ENCODE measurements around the gene SWSAP1.
"Not testable (repeated sequence)": the region's sequence is repeated elsewhere in the genome, so short reads cannot be mapped to it uniquely, and the experiment has no call there.

SWSAP1 gene

DNA sequence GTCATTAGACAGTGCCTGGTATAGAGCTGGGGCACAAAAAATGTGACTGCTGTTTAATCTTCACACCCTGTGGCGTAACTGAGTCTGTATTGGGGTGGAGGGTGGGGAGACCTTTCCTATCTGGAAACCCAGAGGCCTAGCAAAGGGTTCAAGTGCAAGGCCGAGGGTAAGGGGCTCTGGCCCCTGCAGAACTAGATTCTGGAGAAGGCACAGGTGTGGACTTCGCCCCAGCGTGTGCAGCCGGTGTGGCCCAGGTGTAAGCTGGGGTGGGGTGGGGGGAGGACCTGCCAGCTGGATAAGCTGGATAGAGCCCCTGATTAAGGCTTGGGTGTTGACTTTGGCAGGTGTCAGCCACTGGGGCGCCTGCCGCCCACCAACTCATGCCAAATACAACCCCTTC lies 36.3 kb upstream of the SWSAP1 start:
- H3K36me3 ChIP-seq (ENCODE audit: control insufficient read depth, insufficient read depth, low read length): no peaks in the 10 kb centered on the region
- H3K79me2 ChIP-seq: peaks cover 4% of the 10 kb centered on the region
- H3K4me2 ChIP-seq (ENCODE audit: low read length): no peak overlapping the region
- no peak overlapping the region for H3K9ac ChIP-seq
- H3K27me3 ChIP-seq (ENCODE audit: control insufficient read depth, insufficient read depth, low read length): no peaks in the 10 kb centered on the region
- no peak overlapping the region for H3K27ac ChIP-seq
- H3K9me3 ChIP-seq (ENCODE audit: control insufficient read depth, low read length): no peaks in the 10 kb centered on the region
- TF ChIP-seq, protein P1, sequence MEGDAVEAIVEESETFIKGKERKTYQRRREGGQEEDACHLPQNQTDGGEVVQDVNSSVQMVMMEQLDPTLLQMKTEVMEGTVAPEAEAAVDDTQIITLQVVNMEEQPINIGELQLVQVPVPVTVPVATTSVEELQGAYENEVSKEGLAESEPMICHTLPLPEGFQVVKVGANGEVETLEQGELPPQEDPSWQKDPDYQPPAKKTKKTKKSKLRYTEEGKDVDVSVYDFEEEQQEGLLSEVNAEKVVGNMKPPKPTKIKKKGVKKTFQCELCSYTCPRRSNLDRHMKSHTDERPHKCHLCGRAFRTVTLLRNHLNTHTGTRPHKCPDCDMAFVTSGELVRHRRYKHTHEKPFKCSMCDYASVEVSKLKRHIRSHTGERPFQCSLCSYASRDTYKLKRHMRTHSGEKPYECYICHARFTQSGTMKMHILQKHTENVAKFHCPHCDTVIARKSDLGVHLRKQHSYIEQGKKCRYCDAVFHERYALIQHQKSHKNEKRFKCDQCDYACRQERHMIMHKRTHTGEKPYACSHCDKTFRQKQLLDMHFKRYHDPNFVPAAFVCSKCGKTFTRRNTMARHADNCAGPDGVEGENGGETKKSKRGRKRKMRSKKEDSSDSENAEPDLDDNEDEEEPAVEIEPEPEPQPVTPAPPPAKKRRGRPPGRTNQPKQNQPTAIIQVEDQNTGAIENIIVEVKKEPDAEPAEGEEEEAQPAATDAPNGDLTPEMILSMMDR (IDR thresholded peaks at IDR 0.05): no peak
- no peak overlapping the region for H2AFZ ChIP-seq
- peaks cover 9% of the 10 kb centered on the region for H3K4me1 ChIP-seq
- no peak overlapping the region for H3K4me3 ChIP-seq (ENCODE audit: low read depth, low read length)

DNA sequence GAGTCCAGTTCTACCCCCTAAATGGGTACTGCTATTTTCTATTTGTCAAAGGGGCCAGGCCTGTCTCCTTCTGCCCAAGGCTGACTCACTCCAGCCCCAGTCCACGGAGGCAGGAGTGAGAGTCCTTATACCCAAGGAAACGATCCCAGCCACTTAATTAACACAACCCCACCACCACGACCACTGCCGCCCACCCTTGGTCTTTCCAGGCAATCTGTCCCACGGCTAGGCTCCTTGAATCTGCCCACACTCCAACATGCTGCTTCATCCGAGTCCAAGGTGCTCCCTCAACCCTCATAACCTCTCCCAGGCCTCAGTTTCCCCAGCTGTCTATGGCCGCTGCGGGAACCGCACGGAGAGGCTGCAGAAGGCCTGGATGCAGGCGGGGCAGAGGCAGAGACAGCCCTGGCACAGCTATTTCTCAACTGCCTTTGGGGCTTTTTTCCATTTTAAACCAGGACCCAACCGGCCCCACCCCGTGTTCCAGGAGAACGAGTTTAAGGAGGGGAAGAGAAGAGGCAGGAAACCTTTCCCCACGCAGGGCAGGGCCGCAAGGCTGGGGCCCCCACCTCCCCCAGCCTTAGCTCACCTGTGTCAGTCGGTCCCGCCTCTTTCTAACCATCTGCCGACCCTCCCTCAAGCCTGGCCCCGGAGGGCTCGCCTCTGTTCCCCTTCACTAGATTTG lies 35.8 kb upstream of the SWSAP1 start:
- peak overlapping the region; percentile 94 for H2AFZ ChIP-seq
- peaks cover 9% of the 10 kb centered on the region for H3K4me1 ChIP-seq
- H3K4me2 ChIP-seq (ENCODE audit: low read length): peak overlapping the region; percentile 94
- H3K36me3 ChIP-seq (ENCODE audit: control insufficient read depth, insufficient read depth, low read length): no peaks in the 10 kb centered on the region
- TF ChIP-seq, protein P1 (IDR thresholded peaks at IDR 0.05): no peak
- no peaks in the 10 kb centered on the region for H3K27me3 ChIP-seq (ENCODE audit: control insufficient read depth, insufficient read depth, low read length)
- no peak overlapping the region for H3K9ac ChIP-seq
- H3K9me3 ChIP-seq (ENCODE audit: control insufficient read depth, low read length): no peaks in the 10 kb centered on the region
- peak overlapping the region; percentile 66 for H3K4me3 ChIP-seq (ENCODE audit: low read depth, low read length)
- peak overlapping the region; percentile 74 for H3K27ac ChIP-seq
- H3K79me2 ChIP-seq: peaks cover 4% of the 10 kb centered on the region

DNA sequence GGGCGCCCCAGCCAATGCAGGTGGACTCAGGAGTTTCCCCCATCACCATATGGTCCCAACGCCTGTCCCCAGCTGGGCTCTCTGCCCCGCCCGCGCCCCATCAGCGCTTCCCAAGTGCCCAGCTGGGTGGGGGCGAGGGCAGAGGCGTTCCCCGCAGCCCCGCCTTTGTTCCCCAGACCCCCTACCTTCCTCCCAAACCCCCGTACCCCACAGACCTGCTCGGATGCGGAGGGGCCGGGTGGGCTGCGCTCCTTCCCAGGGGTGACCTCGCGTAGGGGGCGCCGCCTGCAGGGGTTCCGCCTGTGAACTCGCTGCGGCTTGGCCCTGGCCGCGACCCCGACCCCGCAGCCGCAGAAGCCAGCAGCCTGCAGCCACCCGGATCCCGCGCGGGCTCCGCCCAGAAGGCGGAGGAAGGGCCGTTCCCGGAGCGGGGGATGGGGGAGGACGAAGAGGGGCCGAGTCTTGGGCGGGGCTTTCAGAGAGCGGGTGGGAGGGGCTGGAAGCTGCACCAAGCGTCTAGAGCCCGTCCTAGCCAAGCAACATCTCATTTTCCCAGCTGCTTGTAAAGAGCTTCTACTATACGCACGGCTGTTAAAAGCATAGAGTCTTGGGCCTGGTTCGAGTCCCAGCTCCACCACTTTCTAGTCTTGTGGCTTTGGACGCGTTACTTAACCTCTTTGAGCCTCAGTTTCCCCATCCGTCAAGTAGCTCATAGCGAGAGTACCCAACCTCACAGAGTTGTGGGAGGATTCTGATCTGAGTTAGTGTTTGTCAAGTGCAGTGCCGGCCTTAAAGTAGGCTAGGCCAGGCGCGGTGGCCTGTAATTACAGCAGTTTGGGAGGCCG lies 35.0 kb upstream of the SWSAP1 start, which contains the start of gene RAB3D:
RAB3D (minus strand) TSS at position 404 of the 845 bp plus-strand sequence. CDS start 2,258 bp downstream, outside the sequence.
- H3K4me1 ChIP-seq: peaks cover 14% of the 10 kb centered on the region
- peak within 1 kb of the TSS; percentile 94 for H2AFZ ChIP-seq
- H3K27ac ChIP-seq: peak within 1 kb of the TSS; percentile 74
- H3K9ac ChIP-seq: peak within 1 kb of the TSS; percentile 43
- H3K36me3 ChIP-seq (ENCODE audit: control insufficient read depth, insufficient read depth, low read length): no peaks in the 10 kb centered on the region
- no peaks in the 10 kb centered on the region for H3K9me3 ChIP-seq (ENCODE audit: control insufficient read depth, low read length)
- no peaks in the 10 kb centered on the region for H3K27me3 ChIP-seq (ENCODE audit: control insufficient read depth, insufficient read depth, low read length)
- H3K79me2 ChIP-seq: peaks cover 4% of the 10 kb centered on the region
- peak within 1 kb of the TSS; percentile 66 for H3K4me3 ChIP-seq (ENCODE audit: low read depth, low read length)
- H3K4me2 ChIP-seq (ENCODE audit: low read length): peak within 1 kb of the TSS; percentile 94
- TF ChIP-seq, protein P1 (IDR thresholded peaks at IDR 0.05): no peak

DNA sequence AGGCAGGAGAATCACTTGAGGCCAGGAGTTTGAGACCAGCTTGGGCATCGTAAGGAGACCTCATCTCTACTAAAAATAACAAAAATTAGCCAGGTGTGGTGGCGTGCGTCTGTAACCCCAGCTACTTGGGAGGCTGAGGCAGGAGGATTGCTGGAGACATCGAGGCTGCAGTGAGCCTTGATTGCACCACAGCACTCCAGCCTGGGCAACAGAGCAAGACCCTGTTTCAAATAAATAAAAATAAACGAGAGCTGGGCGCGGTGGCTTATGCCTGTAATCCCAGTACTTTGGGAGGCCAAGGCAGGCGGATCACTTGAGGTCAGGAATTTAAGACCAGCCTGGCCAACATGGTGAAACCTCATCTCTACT lies 34.4 kb upstream of the SWSAP1 start:
- not testable (repeated sequence) for H3K79me2 ChIP-seq; H3K36me3 ChIP-seq (ENCODE audit: control insufficient read depth, insufficient read depth, low read length); H3K27me3 ChIP-seq (ENCODE audit: control insufficient read depth, insufficient read depth, low read length); H3K9ac ChIP-seq; H3K9me3 ChIP-seq (ENCODE audit: control insufficient read depth, low read length)
- peak overlapping the region; percentile 94 for H3K4me2 ChIP-seq (ENCODE audit: low read length)
- H3K4me3 ChIP-seq (ENCODE audit: low read depth, low read length): peak overlapping the region; percentile 66
- peak overlapping the region; percentile 74 for H3K27ac ChIP-seq
- peak overlapping the region; percentile 94 for H2AFZ ChIP-seq
- peaks cover 20% of the 10 kb centered on the region for H3K4me1 ChIP-seq

DNA sequence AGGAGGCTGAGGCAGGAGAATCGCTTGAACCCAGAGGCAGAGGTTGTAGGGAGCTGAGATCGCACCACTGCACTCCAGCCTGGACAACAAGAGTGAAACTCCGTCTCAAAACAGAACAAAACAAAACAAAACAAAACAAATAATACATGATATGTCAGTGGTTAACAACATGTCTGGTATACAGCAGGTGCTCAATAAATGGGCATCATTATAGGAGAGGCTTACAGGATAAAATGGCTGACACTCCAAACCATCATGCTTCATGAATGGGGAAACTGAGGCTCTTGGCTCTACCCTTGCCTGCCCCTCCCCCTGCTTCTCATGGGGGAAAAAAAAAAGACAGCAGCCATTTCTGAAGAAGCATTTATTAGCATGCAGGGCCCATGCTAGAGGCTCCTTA lies 32.0 kb upstream of the SWSAP1 start:
- H3K4me2 ChIP-seq (ENCODE audit: low read length): no peak overlapping the region
- H3K9ac ChIP-seq: no peak overlapping the region
- peaks cover 4% of the 10 kb centered on the region for H3K79me2 ChIP-seq
- no peak overlapping the region for H3K27ac ChIP-seq
- no peaks in the 10 kb centered on the region for H3K36me3 ChIP-seq (ENCODE audit: control insufficient read depth, insufficient read depth, low read length)
- no peak overlapping the region for H3K4me3 ChIP-seq (ENCODE audit: low read depth, low read length)
- no peaks in the 10 kb centered on the region for H3K9me3 ChIP-seq (ENCODE audit: control insufficient read depth, low read length)
- TF ChIP-seq, protein P1 (IDR thresholded peaks at IDR 0.05): no peak
- H2AFZ ChIP-seq: no peak overlapping the region
- H3K4me1 ChIP-seq: peaks cover 28% of the 10 kb centered on the region
- H3K27me3 ChIP-seq (ENCODE audit: control insufficient read depth, insufficient read depth, low read length): no peaks in the 10 kb centered on the region
